Nephron progenitor cell (in vitro differentiated cells): ENCODE results near the gene GDPGP1.
A peak's percentile ranks its signal among the peaks of the same experiment; 100 is the strongest.

Experiments used
- DNase-seq: peaks from one replicate; pipeline ENCODE4 v3.0.0; 2021
- H3K27ac Mint-ChIP-seq: 2 replicates; pipeline ENCODE4 v1.8.0; 2021; ENCODE audit warnings: mild to moderate bottlenecking, moderate library complexity, mixed read lengths
- H3K27me3 Mint-ChIP-seq: 2 replicates; pipeline ENCODE4 v1.8.0; 2021; ENCODE audit warnings: mild to moderate bottlenecking, low read depth, mixed read lengths; ENCODE audit not compliant: poor library complexity
- H3K36me3 Mint-ChIP-seq: 2 replicates; pipeline ENCODE4 v1.8.0; 2021; ENCODE audit warnings: low read depth, mixed read lengths
- H3K4me1 Mint-ChIP-seq: 2 replicates; pipeline ENCODE4 v1.8.0; 2021; ENCODE audit warnings: mixed read lengths
- H3K4me3 Mint-ChIP-seq: 2 replicates; pipeline ENCODE4 v1.8.0; 2021; ENCODE audit warnings: mild to moderate bottlenecking, moderate library complexity, mixed read lengths
- H3K9me3 Mint-ChIP-seq: 2 replicates; pipeline ENCODE4 v1.8.0; 2021; ENCODE audit warnings: mild to moderate bottlenecking, moderate library complexity, mixed read lengths
- CTCF ChIP-seq: fragments of 200-600 bp; sonication (generic); IDR thresholded peaks from 2 replicates; pipeline ENCODE4 v1.5.0; 2021; ENCODE audit warnings: antibody characterized with exemption

The GDPGP1 gene

GRCh38 chr15:90221246-90221900 is 12.6 kb upstream of the GDPGP1 start:
- Mint-ChIP-seq H3K27me3 (no peaks in the 10 kb centered on the region), H3K27ac (no peak overlapping the region), H3K4me1 (peaks cover 10% of the 10 kb centered on the region), H3K36me3 (peaks cover 43% of the 10 kb centered on the region), H3K9me3 (no peaks in the 10 kb centered on the region), H3K4me3 (no peak overlapping the region)
- peak; percentile 45 for TF ChIP-seq CTCF
- peak; percentile 63 for DNase-seq

GRCh38 chr15:90222547-90222946 is 11.5 kb upstream of the GDPGP1 start:
- peaks cover 10% of the 10 kb centered on the region for H3K4me1 Mint-ChIP-seq
- no peak for TF ChIP-seq CTCF
- H3K36me3 Mint-ChIP-seq = peaks cover 40% of the 10 kb centered on the region
- H3K27ac Mint-ChIP-seq = no peak overlapping the region
- H3K9me3 Mint-ChIP-seq = no peaks in the 10 kb centered on the region
- DNase-seq = no peak
- no peaks in the 10 kb centered on the region for H3K27me3 Mint-ChIP-seq
- no peak overlapping the region for H3K4me3 Mint-ChIP-seq

GRCh38 chr15:90223441-90224165 is 10.4 kb upstream of the GDPGP1 start:
- H3K4me3 Mint-ChIP-seq = no peak overlapping the region
- H3K9me3 Mint-ChIP-seq = no peaks in the 10 kb centered on the region
- no peak for TF ChIP-seq CTCF
- no peaks in the 10 kb centered on the region for H3K27me3 Mint-ChIP-seq
- no peak overlapping the region for H3K27ac Mint-ChIP-seq
- DNase-seq = no peak
- H3K36me3 Mint-ChIP-seq = peaks cover 40% of the 10 kb centered on the region
- H3K4me1 Mint-ChIP-seq = peaks cover 8% of the 10 kb centered on the region

GRCh38 chr15:90225047-90225446 is 9.0 kb upstream of the GDPGP1 start:
- no peak for DNase-seq
- Mint-ChIP-seq H3K9me3 (no peaks in the 10 kb centered on the region), H3K27ac (no peak overlapping the region)

GRCh38 chr15:90225504-90226234 is 8.3 kb upstream of the GDPGP1 start:
- H3K27ac Mint-ChIP-seq = no peak overlapping the region
- no peaks in the 10 kb centered on the region for H3K4me1 Mint-ChIP-seq
- TF ChIP-seq CTCF = no peak
- no peak overlapping the region for H3K4me3 Mint-ChIP-seq
- H3K27me3 Mint-ChIP-seq = peaks cover 10% of the 10 kb centered on the region
- H3K9me3 Mint-ChIP-seq = no peaks in the 10 kb centered on the region
- H3K36me3 Mint-ChIP-seq = peaks cover 48% of the 10 kb centered on the region
- DNase-seq = no peak

More at GRCh38 chr15:90225047-90225446, 9.0 kb upstream of the GDPGP1 start:
- Mint-ChIP-seq H3K4me1 (no peaks in the 10 kb centered on the region), H3K4me3 (no peak overlapping the region), H3K27me3 (peaks cover 7% of the 10 kb centered on the region), H3K36me3 (peaks cover 47% of the 10 kb centered on the region)
- TF ChIP-seq CTCF = no peak
